ENCODE measurements around the gene ADCY5.

Gene ADCY5

DNA sequence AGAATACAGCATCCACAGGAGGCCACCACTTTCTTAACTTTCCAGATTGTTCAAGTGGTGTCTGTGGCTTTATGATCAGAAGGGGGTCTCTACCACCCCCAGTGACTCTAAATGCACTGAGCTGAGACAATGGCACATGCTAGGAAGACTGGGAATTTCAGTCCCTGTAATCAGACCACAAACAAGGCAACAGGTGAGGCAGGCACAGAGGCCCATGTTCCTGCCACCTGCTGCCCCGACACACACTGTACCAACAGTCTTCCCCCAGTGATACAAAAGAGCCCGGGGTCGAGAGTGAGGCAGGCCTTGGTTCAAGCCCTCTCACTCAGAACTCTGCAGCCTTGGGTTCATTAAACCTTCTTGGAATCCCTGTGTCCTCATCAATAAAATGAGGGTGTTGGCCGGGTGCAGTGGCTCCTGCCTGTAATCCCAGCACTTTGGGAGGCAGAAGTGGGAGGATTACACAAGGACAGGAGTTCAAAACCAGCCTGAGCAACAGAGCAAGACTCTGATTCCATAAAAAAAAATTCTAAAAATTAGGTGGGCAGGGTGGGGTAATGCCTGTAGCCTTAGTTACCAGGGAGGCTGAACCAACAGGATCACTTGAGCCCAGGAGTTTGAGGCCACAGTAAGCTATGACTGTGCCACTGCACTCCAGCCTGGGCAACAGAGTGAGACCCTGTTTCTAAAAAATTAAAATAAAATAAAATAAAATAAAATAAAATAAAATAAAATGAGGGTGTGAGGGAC is 55.8 kb downstream of the ADCY5 start:
- TF ChIP-seq, protein P1, sequence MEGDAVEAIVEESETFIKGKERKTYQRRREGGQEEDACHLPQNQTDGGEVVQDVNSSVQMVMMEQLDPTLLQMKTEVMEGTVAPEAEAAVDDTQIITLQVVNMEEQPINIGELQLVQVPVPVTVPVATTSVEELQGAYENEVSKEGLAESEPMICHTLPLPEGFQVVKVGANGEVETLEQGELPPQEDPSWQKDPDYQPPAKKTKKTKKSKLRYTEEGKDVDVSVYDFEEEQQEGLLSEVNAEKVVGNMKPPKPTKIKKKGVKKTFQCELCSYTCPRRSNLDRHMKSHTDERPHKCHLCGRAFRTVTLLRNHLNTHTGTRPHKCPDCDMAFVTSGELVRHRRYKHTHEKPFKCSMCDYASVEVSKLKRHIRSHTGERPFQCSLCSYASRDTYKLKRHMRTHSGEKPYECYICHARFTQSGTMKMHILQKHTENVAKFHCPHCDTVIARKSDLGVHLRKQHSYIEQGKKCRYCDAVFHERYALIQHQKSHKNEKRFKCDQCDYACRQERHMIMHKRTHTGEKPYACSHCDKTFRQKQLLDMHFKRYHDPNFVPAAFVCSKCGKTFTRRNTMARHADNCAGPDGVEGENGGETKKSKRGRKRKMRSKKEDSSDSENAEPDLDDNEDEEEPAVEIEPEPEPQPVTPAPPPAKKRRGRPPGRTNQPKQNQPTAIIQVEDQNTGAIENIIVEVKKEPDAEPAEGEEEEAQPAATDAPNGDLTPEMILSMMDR (IDR thresholded peaks at IDR 0.05), result no peak

DNA sequence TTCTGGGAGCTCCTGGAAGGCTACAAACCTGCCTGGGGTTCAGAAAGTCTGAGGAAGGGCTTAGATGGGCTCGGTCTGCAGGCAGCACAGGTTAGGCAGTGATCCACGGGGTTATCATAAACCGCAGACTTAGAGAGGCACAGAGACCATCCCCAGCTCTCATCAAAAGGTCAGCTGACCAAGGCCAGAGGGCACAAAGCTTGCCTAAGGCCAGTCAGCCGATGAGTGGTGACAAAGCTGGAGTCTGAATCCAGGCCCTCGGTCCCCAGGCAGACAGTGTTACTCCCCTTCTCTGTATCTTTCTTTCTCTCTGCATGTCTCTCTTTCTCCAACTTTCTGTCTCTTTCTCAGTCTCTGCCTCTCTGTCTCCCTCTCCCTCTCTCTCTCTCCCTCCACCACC is 56.5 kb downstream of the ADCY5 start:
- TF ChIP-seq, protein P1 (IDR thresholded peaks at IDR 0.05), result no peak

DNA sequence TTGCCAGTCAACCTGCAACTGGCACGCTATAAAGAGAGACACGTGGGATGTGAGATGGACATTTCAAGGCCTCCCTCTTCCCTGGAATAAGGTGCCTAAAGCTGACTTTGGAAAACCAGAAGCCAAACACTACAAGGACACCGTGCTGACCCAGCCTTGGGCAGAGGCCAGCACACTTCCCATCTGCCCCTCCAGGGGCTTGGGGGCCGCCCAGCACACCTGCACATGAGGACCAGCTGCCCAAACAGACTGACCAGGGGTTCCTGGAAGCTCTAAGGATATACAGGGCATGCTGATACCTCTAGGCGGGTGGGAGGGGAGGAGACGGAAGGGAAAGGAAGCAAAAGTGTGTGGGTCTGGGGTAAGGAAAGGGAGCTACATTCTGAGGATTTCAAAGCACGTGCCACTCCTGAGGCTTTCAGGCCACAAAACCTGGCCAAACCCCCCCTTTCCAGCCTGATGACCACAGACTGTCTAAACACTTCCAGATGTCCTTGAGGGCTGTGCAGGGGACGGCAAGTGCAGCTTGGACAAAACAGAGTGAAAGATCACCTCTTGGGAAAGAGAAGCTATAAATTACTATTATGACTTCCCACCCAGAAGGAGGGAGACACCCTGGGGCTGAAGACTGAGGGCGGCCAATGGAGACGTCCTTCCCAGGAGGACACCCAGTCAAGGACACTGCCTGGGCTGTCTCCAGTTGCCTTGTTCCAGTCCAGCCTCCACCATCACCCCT is 57.9 kb downstream of the ADCY5 start:
- TF ChIP-seq, protein P1 (IDR thresholded peaks at IDR 0.05), result no peak

DNA sequence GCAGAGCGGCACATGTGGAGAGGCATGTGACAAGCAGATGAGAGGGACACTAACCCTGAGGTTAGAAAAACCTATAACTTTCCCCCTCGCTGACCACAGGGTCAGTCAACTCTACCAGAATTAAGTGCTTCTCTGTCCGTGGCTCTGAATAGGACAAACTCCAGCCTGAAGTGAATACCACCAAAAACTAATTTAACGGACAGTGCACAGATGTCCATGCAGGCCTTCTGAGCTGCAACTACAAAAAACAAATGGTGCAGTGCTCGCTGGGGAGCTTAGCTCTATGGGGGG is 59.3 kb downstream of the ADCY5 start:
- TF ChIP-seq, protein P1 (IDR thresholded peaks at IDR 0.05), result no peak

DNA sequence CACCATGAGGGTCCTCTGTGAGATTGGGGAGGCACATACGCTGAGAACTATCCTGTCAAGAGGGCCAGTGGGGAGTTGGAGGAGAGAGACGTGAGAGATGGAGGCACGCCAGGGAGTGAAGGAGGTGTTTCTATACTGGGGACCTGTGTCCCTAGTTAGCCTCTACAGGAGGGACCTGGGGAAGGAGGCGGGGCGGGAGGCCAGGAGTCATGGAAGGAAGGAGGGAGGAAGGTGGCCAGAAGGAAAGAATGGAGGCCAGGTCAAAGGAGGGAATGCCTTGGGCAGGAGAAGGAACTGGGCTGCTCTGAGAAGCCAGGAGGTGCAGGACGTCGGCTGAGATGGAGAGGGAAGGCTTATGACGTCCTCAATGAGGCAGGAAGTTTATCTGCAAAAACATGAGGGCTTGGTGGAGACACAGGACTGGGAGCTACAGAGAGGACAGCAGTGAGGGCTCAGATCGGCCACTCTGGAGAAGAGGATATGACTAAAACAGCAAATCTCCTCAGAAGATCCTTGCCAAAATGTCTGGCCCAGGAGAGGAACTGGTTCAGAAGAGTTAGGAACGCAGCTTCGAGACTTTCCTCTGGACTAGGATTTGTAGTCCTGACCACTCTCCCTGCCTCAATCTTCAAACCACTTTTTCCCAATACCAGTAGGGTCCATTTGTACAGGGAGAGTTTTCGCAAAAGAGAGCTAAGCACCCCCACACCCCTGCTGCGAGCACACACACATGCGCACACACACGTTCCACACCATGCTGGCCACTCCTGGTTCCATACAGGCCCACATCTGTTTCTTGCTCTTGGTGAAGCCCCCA is 59.9 kb downstream of the ADCY5 start:
- TF ChIP-seq, protein P1 (IDR thresholded peaks at IDR 0.05), result no peak

DNA sequence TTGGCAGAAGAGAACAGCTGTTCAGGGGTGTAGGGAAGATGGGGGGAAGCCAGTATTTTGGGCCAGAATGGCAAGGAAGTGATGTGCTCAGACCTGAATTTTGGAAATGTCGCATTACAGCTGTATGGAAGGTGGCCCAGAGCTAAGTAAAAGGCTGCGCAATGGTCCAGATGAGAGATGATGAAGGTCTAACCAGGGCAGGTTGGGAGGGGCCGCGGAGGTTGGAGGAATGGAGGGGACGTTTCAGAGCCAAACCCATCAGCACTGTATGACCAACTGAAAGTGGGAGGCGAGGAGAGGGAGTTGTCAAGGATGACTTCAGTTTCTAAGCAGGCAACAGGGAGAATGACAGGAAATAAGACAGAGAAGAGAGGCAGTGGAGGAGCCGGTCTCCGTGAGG is 60.8 kb downstream of the ADCY5 start:
- TF ChIP-seq, protein P1 (IDR thresholded peaks at IDR 0.05), result no peak

DNA sequence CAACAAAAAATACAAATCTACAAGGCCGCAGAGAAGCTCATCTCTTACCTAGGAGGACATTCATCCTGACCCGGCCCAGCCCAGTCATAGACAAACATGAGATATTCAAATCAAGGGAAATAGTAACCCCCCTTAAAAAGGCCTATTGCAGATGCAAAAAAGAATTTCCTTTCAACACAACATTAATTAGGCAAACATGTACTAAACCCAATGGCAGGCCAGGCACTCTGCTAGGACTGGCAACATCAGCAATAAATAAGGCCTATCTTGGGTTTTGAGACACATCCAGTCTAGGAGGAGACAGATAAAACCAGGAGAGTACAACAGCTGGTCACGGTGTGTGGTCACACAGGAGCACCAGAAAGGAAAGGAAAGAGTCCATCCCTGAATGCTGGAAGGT is 61.4 kb downstream of the ADCY5 start:
- TF ChIP-seq, protein P1 (IDR thresholded peaks at IDR 0.05), result no peak
